HG03469 (cell line): Measurements from ENCODE around the gene ASXL3.

Source experiments
- ATAC-seq: cut with Tn5 transposase; IDR thresholded peaks from one replicate; pipeline ENCODE4 v1.9.1; 2021; ENCODE audit warnings: mild to moderate bottlenecking, moderate library complexity, moderate number of reproducible peaks; ENCODE audit not compliant: unreplicated experiment

Gene ASXL3

GRCh38 chr18:33577685-33578517, at the start of gene ASXL3:
ASXL3 (plus strand) TSS chr18:33578219; CDS start chr18:33578632, 413 bp downstream.
- no peak for ATAC-seq

DNA sequence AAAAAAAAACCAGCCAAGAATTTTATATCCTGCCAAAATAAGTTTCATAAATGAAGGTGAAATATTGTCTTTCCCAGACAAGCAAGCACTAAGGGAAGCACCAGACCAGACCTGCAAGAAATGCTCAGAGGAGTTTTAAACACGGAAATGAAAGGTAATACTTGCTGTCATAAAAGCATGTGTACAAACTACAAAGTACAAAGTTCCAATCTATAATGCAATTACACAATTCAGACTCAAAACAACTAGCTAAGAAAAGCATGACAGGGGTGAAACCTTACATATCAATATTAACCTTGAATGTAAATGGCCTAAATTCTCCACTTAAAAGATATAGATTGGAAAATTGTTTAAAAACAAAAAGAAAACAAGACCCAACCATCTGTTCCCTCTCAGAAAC, 45.0 kb upstream of the ASXL3 start:
- ATAC-seq: no peak

GRCh38 chr18:33536904-33537303, 41.1 kb upstream of the ASXL3 start:
- ATAC-seq: no peak

DNA sequence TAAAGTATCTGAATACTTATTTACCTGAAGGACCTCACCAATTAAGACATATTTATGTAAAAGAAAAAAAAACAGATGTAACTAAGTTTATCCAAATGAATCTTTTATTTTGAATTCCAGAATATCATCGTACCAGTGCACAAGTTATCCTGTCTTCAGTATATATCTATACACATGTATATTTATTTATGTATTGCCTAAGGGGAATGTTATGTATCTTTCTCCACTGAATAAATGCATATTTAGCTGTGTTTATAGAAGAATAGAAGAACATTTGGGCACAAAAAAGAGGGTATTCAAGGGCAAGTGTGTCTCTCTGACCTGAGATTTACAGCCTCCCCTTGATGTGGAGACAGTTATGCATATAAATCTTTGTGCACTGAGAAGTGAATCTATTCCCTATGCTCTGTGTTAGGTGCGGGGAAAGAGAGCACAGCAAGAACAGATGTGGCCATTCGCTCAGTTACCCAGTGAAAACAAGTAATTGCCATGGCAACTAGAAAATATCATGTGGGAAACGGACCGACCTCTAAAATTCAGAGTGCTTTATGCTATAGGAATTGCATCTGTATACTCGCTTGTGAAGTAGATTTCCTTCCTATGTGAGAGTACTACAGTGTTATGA, 39.5 kb upstream of the ASXL3 start:
- no peak for ATAC-seq

- ATAC-seq: no peak
Observed at GRCh38 chr18:33540392-33540791, 37.6 kb upstream of the ASXL3 start.

DNA sequence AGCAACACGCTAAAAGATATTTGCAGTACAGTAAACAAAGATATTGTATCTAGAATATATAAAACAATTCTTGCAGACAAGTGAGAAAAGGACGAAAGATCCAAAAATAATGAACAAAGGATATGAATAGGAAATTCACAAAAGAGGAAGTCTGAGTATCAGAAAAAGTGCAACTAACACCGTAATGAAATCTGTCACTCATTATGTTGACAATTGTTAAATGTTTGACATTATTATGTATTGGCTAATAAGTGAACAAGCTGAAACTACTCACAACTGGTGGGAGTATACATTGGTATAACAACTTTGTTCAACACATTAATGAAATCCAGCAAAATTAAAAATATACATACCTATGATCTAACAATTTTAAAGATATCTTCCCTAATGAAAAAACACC, 36.7 kb upstream of the ASXL3 start:
- ATAC-seq: no peak

DNA sequence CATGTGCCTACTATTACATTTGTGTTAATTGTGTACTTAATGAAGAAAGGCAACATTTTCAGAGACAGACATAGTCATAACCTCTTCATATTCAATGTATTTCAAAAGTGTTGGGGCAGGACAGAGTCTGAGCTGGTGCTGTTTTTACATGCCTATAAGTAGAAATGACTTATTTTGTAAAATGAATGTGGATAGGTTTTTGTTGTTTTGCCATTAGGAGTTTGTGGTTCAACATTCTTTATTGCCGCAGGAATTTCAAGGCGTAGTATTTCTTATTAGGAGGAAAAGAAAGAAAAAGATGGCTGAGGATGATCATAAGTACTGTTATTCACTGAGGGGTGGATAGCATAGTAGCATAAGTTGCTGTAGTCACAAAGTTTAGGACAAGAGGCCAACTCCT, 21.2 kb upstream of the ASXL3 start:
- ATAC-seq: no peak

GRCh38 chr18:33557706-33558105, 20.3 kb upstream of the ASXL3 start:
- ATAC-seq: no peak

DNA sequence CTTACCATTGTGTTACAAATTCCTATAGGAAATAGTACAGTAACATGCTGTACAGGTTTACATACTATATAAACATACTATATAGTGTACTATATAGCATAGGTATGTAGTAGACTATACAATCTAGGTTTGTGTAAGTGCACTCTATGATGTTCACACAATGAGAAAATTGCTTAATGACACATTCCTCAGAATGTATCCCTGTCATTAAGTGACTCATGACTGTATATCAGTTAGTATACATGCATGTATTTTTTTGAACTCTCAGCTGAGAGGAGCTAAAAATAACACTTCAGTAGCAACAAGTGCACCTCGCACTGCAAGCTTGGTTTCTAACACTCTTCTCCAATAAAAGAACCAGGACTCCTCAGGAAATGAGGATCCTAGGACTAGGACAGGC, 19.5 kb upstream of the ASXL3 start:
- no peak for ATAC-seq

DNA sequence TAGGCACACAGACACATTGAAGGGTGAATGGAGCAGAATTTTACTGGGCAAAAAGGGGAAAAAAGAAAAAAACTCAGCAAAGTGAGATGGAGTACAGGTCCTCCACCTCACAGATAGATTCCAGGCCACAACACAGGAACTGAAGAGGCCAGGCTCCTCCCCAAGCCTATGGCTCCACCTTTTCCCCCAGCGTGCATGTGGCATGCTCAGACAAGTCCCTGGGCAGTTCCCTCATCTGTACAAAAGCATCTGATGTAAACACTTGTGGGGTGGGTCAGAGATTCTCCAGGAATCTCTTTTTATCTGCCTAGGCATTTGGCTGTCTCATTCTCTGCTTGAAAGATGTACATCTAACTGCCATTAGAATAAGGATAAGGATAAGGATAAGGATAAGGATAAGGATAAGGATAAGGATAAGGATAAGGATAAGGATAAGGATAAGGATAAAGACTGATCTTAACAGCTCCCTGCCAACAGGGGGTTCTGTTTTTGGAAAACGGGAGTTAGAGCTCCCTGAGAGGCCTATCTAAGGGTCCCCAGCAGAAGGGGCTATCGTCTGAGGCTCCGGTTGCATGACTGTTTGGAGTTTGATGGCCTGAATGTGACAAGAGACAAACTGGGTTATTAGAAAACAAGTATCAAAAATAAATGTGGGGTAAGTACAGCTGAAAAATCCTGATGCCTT, 17.2 kb upstream of the ASXL3 start:
- peak; percentile 67 for ATAC-seq

DNA sequence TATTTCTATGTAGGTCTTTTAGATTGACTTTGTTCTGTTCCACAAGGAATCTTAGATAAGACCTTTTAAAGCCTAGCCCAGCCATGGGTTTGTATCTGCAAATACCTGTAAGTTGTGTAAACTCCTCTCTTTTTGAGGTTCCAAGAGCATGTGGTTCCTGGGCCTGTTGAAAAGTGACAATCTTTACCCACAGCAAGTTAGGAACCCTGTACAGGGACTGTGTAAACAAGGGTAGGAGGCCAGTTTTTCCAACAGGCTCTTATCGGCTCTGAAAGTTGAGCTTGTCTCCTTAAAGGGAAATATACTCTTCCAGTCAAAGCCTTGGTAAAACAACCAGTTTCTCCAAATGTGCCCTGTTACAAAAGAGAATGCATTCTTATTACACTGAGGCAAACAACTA, 15.3 kb upstream of the ASXL3 start:
- ATAC-seq: no peak

- no peak for ATAC-seq
Observed at GRCh38 chr18:33567705-33568104, 10.3 kb upstream of the ASXL3 start.

- no peak for ATAC-seq
Observed at GRCh38 chr18:33571998-33572787, 5.8 kb upstream of the ASXL3 start.

DNA sequence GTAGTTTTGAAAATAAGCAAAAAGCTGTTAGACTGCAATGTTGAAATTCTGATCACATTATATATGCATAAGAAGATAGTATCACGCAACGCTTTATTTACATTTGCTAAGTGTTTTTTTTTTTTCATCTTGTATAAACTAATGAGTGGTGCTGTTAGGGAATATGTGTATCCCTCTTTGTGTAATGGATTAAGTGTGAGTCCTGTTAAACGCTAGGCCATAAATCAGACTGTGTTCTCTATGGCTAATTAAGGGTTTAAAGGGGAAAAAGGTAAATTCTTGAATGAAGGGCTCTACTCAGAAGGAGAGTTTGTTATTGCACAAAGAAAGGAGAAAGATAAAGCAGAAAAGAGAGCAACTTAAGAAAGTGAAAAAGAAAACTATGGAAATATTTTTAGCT, 4.8 kb upstream of the ASXL3 start:
- ATAC-seq: no peak

DNA sequence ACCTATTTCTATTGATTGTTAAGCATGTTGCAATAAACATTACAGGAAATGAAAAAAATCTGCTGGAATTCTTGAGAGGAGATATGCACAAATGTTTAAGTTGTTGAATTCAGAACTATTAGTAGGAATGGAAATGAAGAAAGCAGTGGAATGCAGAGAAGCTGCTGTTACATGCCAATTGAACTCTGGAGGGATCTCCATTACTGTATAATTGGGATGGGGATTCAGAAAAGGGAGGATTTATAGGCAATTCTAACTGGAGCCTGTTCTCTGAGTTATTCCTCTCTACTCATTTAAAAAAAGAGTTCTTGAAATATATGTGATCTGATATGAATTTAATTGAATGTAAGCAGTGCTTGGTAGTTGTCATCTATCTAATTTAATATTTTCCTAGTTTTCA, 2.6 kb upstream of the ASXL3 start:
- no peak for ATAC-seq

DNA sequence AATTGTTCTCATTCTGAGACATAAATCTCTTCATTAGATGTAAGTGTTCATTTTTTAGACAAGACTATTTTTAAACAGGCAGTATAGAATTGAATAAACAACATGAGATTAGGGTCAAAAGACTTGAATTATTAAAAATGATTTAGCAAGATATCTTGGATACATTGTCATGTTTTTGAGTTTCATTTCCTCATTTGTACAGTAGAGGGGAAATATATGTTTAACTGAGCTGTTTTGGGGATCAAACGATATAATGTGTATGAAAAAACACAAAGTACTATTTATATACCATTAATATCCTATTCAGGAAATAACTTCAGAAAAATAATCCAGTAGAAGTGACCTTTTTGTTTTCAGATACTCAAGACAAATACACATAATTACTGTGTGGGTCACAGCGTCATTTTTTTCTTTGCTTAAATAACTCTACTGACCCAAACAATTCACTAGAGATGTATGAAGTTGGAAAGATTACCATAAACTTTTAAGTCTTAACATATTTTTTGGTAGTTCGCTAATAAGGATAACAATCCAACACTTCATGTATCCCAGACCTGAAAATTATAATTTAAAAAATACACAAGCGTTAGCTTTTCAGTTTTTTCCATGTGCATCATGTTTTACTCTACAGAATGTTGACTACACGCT, 896 bp upstream of the ASXL3 start:
- no peak for ATAC-seq

DNA sequence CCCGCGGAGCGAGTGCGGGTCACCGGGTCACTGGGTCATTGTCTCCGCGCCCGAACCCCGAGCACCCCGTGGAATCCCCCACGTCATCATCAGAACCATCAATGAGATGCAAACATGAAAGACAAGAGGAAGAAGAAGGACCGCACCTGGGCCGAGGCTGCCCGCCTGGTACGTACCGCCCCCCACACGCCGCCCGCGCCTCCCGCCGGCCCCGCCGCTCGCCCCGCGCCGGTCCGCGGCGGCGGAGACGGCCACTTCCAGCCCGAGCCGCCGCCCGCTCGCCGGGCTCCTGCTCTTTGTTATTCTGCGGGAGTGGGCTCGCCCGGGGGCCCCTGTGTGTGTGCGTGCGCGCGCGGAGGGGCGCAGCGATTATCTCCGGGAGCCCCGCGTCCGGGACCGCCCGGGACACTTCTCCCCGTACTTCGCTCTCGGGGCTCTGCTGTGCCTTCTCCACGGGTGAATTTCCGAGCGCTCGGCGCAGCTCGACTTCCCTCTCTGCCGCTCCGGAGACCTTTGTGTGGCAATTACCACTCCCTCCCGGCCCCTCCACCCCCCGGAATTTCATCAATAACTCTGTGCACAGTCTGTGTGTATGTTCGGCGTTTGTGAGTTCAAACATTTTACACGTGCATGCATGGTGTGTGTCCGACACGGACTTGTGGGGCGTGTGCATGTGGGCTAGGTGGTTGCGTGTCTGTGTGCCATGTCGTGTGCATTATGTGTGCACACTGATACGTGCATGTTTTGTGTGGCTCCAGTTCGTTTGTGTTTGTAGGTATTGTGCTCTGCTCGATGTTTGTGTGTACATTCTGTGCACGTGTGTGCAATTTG, 714 bp downstream of the ASXL3 start:
- no peak for ATAC-seq

DNA sequence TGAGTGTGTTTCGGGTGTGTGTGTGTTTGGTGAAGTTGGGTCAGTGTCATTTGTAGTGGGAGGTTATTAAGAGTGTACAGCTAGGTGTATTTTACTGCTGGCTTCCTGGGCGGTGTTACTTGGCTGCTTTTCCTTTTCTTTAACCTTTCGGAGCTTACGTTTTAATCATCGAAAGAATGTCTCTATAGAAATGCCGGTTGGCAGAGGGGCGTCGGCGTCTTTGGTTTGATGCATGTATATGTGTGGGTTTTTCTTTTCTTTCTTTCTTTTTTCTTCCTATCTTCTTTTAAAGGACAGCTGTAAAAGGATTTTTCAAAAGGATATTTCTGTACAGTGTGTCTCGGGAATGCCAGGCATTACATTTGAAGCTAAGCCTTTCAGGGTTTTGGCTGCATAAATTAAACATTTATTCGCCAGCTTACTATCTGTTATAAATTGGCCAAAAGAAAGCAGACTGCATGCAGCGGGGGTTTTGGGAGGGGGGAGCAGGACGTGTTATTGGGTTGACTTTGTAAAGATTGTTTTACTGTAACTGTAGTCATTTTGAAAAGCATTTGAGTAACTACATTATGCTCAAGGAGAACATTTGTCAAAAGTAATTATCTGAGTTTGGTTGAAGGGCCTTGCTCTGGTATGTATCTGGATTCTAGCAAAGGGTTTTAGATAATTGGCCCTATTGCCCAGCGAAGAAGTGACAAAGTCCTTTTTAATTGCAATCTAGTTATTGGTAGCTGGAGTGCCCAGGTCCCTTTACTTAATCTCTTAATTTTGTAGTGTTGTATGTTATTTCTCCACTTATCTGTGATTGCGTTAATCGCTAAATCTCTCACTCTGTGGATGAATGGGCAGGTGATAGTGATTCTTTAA, 1.6 kb downstream of the ASXL3 start:
- ATAC-seq: no peak

DNA sequence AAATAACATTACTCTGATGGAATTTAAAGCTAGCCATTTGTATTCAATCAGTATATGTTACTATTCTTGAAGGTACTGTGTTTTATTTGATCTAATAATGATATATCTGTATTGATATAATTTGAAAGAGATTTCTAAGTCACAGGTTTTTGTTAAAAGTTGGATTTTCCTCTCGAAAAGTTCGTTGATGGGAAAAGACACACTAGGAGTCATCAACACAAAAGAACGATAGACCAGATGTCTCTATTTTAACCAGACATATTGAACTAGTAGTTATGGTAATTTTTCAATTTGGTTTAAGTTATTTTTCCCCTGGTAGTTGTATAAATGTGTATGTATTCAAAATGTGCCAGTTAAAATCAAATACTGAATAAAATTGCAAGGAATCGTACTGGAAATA, 2.5 kb downstream of the ASXL3 start:
- no peak for ATAC-seq
